Neural crest cell (in vitro differentiated cells): Measurements from ENCODE around the gene MEIOSIN. TPM values are rescaled to one million over a fixed set of nuclear protein-coding genes. Genes with fewer than 3 reads are reported as not detected.
"Not testable (repeated sequence)": the region's sequence is repeated elsewhere in the genome, so short reads cannot be mapped to it uniquely, and the experiment has no call there.

Source experiments
- DNase-seq: peaks from one replicate; pipeline ENCODE4 v3.0.0; 2021; ENCODE audit warnings: low read depth, mixed read lengths, low spot score
- H3K27ac Mint-ChIP-seq: one replicate; pipeline ENCODE4 v1.8.0; 2021; ENCODE audit warnings: mild to moderate bottlenecking, mixed read lengths; ENCODE audit not compliant: unreplicated experiment
- H3K27me3 Mint-ChIP-seq: 2 replicates; pipeline ENCODE4 v1.8.0; 2021; ENCODE audit warnings: low read depth, mild to moderate bottlenecking, mixed read lengths
- H3K36me3 Mint-ChIP-seq: 2 replicates; pipeline ENCODE4 v1.8.0; 2021; ENCODE audit warnings: low read depth, mild to moderate bottlenecking, mixed read lengths
- H3K4me1 Mint-ChIP-seq: 2 replicates; pipeline ENCODE4 v1.8.0; 2021; ENCODE audit warnings: mixed read lengths
- H3K4me3 Mint-ChIP-seq: one replicate; pipeline ENCODE4 v1.8.0; 2021; ENCODE audit warnings: mild to moderate bottlenecking, mixed read lengths
- H3K9me3 Mint-ChIP-seq: 2 replicates; pipeline ENCODE4 v1.8.0; 2021; ENCODE audit warnings: mixed read lengths
- CTCF ChIP-seq: fragments of 200-600 bp; sonication (generic); conservative IDR thresholded peaks from 2 replicates; pipeline ENCODE4 v1.5.0; 2021; ENCODE audit warnings: antibody characterized with exemption, mild to moderate bottlenecking
- total RNA-seq: library from RNA; stranded (reverse); gene quantifications from 2 replicates; pipeline ENCODE4 v1.2.1, GENCODE V29; 2021

The MEIOSIN gene
- total RNA-seq, 1 donor from 2014 or later: not detected

- H3K4me3 Mint-ChIP-seq: no peak overlapping the region
- H3K9me3 Mint-ChIP-seq: no peaks in the 10 kb centered on the region
- no peaks in the 10 kb centered on the region for H3K4me1 Mint-ChIP-seq
- no peaks in the 10 kb centered on the region for H3K27me3 Mint-ChIP-seq
- no peaks in the 10 kb centered on the region for H3K36me3 Mint-ChIP-seq
- H3K27ac Mint-ChIP-seq: peak overlapping the region; percentile 48
- TF ChIP-seq CTCF: no peak
- DNase-seq: no peak
These were observed 14.3 kb downstream of the MEIOSIN start for GRCh38 chr19:45747513-45747912.

GRCh38 chr19:45751483-45751882 is 18.2 kb downstream of the MEIOSIN start:
- H3K27ac Mint-ChIP-seq, H3K4me3 Mint-ChIP-seq, H3K9me3 Mint-ChIP-seq: not testable (repeated sequence)

GRCh38 chr19:45752639-45753038 is 19.4 kb downstream of the MEIOSIN start:
- H3K27ac Mint-ChIP-seq: no peak overlapping the region
- peaks cover 5% of the 10 kb centered on the region for H3K4me1 Mint-ChIP-seq
- H3K4me3 Mint-ChIP-seq: no peak overlapping the region
- H3K36me3 Mint-ChIP-seq: no peaks in the 10 kb centered on the region
- DNase-seq: no peak
- no peaks in the 10 kb centered on the region for H3K27me3 Mint-ChIP-seq
- H3K9me3 Mint-ChIP-seq: no peaks in the 10 kb centered on the region
- no peak for TF ChIP-seq CTCF

More at GRCh38 chr19:45751483-45751882, 18.2 kb downstream of the MEIOSIN start:
- H3K4me1 Mint-ChIP-seq, H3K27me3 Mint-ChIP-seq, H3K36me3 Mint-ChIP-seq, DNase-seq: not testable (repeated sequence)

- no peak for DNase-seq
- Mint-ChIP-seq H3K9me3 (no peaks in the 10 kb centered on the region), H3K27me3 (no peaks in the 10 kb centered on the region), H3K36me3 (no peaks in the 10 kb centered on the region), H3K4me3 (no peak overlapping the region), H3K27ac (no peak overlapping the region), H3K4me1 (peaks cover 5% of the 10 kb centered on the region)
- no peak for TF ChIP-seq CTCF
These were observed 20.3 kb downstream of the MEIOSIN start for GRCh38 chr19:45753548-45753947.

- no peak overlapping the region for H3K4me3 Mint-ChIP-seq
- no peak for TF ChIP-seq CTCF
- peak overlapping the region; percentile 72 for H3K27ac Mint-ChIP-seq
- no peak for DNase-seq
- H3K9me3 Mint-ChIP-seq: no peaks in the 10 kb centered on the region
- H3K27me3 Mint-ChIP-seq: no peaks in the 10 kb centered on the region
- no peaks in the 10 kb centered on the region for H3K36me3 Mint-ChIP-seq
- peaks cover 5% of the 10 kb centered on the region for H3K4me1 Mint-ChIP-seq
These were observed 21.1 kb downstream of the MEIOSIN start for GRCh38 chr19:45754323-45754722.

GRCh38 chr19:45757695-45758094 is 24.5 kb downstream of the MEIOSIN start:
- peaks cover 5% of the 10 kb centered on the region for H3K4me1 Mint-ChIP-seq
- no peak for DNase-seq
- no peaks in the 10 kb centered on the region for H3K27me3 Mint-ChIP-seq
- no peak for TF ChIP-seq CTCF
- no peaks in the 10 kb centered on the region for H3K9me3 Mint-ChIP-seq
- H3K36me3 Mint-ChIP-seq: no peaks in the 10 kb centered on the region
- no peak overlapping the region for H3K4me3 Mint-ChIP-seq
- no peak overlapping the region for H3K27ac Mint-ChIP-seq
